Measurements from ENCODE around the gene P2RX4.

GRCh38 chr12:121188227-121188626 is 21.7 kb upstream of the P2RX4 start:
- TF ChIP-seq POLR2A (IDR thresholded peaks at IDR 0.05; ENCODE audit: low read depth, low read length): no peak
- no peak for TF ChIP-seq TAF1 (IDR thresholded peaks at IDR 0.05; ENCODE audit: borderline replicate concordance, low read depth, low read length)
